ENCODE measurements around the gene KCNQ1. TPM values are rescaled to one million over a fixed set of nuclear protein-coding genes. Genes with fewer than 3 reads are reported as not detected.

Gene KCNQ1
- total and polyA plus RNA-seq, 12 donors = 11.0 to 447 (median 320) TPM

- Histone ChIP-seq H3K27ac (no peak overlapping the region), H3K27me3 (no peaks in the 10 kb centered on the region), H3K36me3 (replicated peaks in 1 of 2) (no peaks in the 10 kb centered on the region), H3K9me3 (replicated peaks in 1 of 3) (peaks cover 0 to 6% (median 0%) of the 10 kb centered on the region in 3 donors), H3K4me1 (replicated peaks in 1 of 2) (peaks cover 0 to 17% of the 10 kb centered on the region in 2 donors), H3K4me3 (no peak overlapping the region)
- no peak for TF ChIP-seq CTCF (IDR thresholded peaks at IDR 0.05)
- TF ChIP-seq POLR2A (IDR thresholded peaks at IDR 0.05) = no peak
- 91 to 95% (median 92%) methylated on average over 3 to 5 of the region's 5 CpGs for WGBS, 4 donors
- no peak for DNase-seq
- intact Hi-C loops (cut with DNase I) = no loop called here
These were observed 369.9 kb downstream of the KCNQ1 start for GRCh38 chr11:2814751-2815150.

- no peak for DNase-seq
- H3K27me3 ChIP-seq = no peaks in the 10 kb centered on the region
- H3K4me1 ChIP-seq (replicated peaks in 1 of 2) = peaks cover 0 to 17% of the 10 kb centered on the region in 2 donors
- H3K36me3 ChIP-seq (replicated peaks in 1 of 2) = no peaks in the 10 kb centered on the region
- intact Hi-C loops (cut with DNase I) = no loop called here
- no peak overlapping the region for H3K27ac ChIP-seq
- no peak overlapping the region for H3K4me3 ChIP-seq
- peaks cover 0 to 6% (median 0%) of the 10 kb centered on the region in 3 donors for H3K9me3 ChIP-seq (replicated peaks in 1 of 3)
- no peak for TF ChIP-seq POLR2A (IDR thresholded peaks at IDR 0.05)
- TF ChIP-seq CTCF (IDR thresholded peaks at IDR 0.05) = no peak
- WGBS, 4 donors = 94 to 98% (median 97%) methylated on average over 14 to 16 of the region's 16 CpGs
These were observed 371.1 kb downstream of the KCNQ1 start for GRCh38 chr11:2815762-2816496.

GRCh38 chr11:2816523-2816922, 371.7 kb downstream of the KCNQ1 start:
- H3K27ac ChIP-seq = no peak overlapping the region

GRCh38 chr11:2816941-2817421, 372.2 kb downstream of the KCNQ1 start:
- Histone ChIP-seq H3K9me3 (replicated peaks in 1 of 3) (peaks cover 0 to 6% (median 0%) of the 10 kb centered on the region in 3 donors), H3K27ac (no peak overlapping the region), H3K4me3 (no peak overlapping the region), H3K4me1 (replicated peaks in 1 of 2) (peaks cover 0 to 10% of the 10 kb centered on the region in 2 donors), H3K36me3 (replicated peaks in 1 of 2) (no peaks in the 10 kb centered on the region), H3K27me3 (no peaks in the 10 kb centered on the region)
- intact Hi-C loops (cut with DNase I) = no loop called here
- WGBS, 4 donors = 75 to 95% (median 83%) methylated on average over 12 to 15 of the region's 15 CpGs
- no peak for DNase-seq
- TF ChIP-seq CTCF (IDR thresholded peaks at IDR 0.05) (no peak), POLR2A (IDR thresholded peaks at IDR 0.05) (no peak)

More at GRCh38 chr11:2816523-2816922, 371.7 kb downstream of the KCNQ1 start:
- TF ChIP-seq CTCF (IDR thresholded peaks at IDR 0.05) = no peak
- no peak for TF ChIP-seq POLR2A (IDR thresholded peaks at IDR 0.05)
- Histone ChIP-seq H3K27me3 (no peaks in the 10 kb centered on the region), H3K9me3 (replicated peaks in 1 of 3) (peaks cover 0 to 6% (median 0%) of the 10 kb centered on the region in 3 donors), H3K4me1 (replicated peaks in 1 of 2) (peaks cover 0 to 15% of the 10 kb centered on the region in 2 donors), H3K36me3 (replicated peaks in 1 of 2) (no peaks in the 10 kb centered on the region), H3K4me3 (no peak overlapping the region)
- intact Hi-C loops (cut with DNase I) = no loop called here
- DNase-seq = no peak
- WGBS, 4 donors = 80 to 100% (median 94%) methylated on average over 1 to 2 of the region's 2 CpGs

Measured in adrenal gland (tissue), 12 donors.